ENCODE measurements around the gene AJM1. TPM values are rescaled to one million over a fixed set of nuclear protein-coding genes. Genes with fewer than 3 reads are reported as not detected.

The AJM1 gene
- total RNA-seq, 1 donor from 2014 or later = 5.9 TPM

- Histone ChIP-seq H3K4me3 (peak overlapping the region; percentile 85 to 98), H3K36me3 (no peaks in the 10 kb centered on the region), H3K4me1 (peaks cover 8 to 21% of the 10 kb centered on the region in 2 donors), H3K27me3 (peaks cover 19% of the 10 kb centered on the region), H3K9me3 (no peaks in the 10 kb centered on the region), H3K27ac (peak overlapping the region; percentile 93 to 95)
- intact Hi-C loops (cut with DNase I) = loop anchor here (1.0 to 5.0 kb wide), 7 partner anchors 16 to 179 kb away; partner anchors contain the start of genes ABCA2, C8G, EDF1 and FBXW5
- TF ChIP-seq CTCF (IDR thresholded peaks at IDR 0.05) = no peak
- DNase-seq (ENCODE audit: low spot score in 2 of 2) = no peak
Measured at GRCh38 chr9:136849960-136850865, 7.9 kb downstream of the AJM1 start.

GRCh38 chr9:136850866-136851775 is 8.8 kb downstream of the AJM1 start:
- Histone ChIP-seq H3K4me3 (no peak overlapping the region), H3K4me1 (peaks cover 8 to 21% of the 10 kb centered on the region in 2 donors), H3K9me3 (no peaks in the 10 kb centered on the region), H3K27me3 (peaks cover 11% of the 10 kb centered on the region), H3K27ac (no peak overlapping the region), H3K36me3 (no peaks in the 10 kb centered on the region)
- no peak for DNase-seq (ENCODE audit: low spot score in 2 of 2)
- intact Hi-C loops (cut with DNase I) = no loop called here
- no peak for TF ChIP-seq CTCF (IDR thresholded peaks at IDR 0.05)

GRCh38 chr9:136851941-136852663 is 9.8 kb downstream of the AJM1 start, which contains the start of gene MAMDC4:
MAMDC4 (plus strand) TSS chr9:136852346; CDS start chr9:136852417, 71 bp downstream.
- TF ChIP-seq CTCF (IDR thresholded peaks at IDR 0.05) = no peak
- DNase-seq (ENCODE audit: low spot score in 2 of 2) = no peak
- Histone ChIP-seq H3K27me3 (peaks cover 3% of the 10 kb centered on the region), H3K36me3 (no peaks in the 10 kb centered on the region), H3K9me3 (no peaks in the 10 kb centered on the region), H3K27ac (no peak within 1 kb of the TSS), H3K4me1 (peaks cover 8 to 16% of the 10 kb centered on the region in 2 donors), H3K4me3 (no peak within 1 kb of the TSS)
- intact Hi-C loops (cut with DNase I) = no loop called here

- intact Hi-C loops (cut with DNase I) = no loop called here
- no peak for DNase-seq (ENCODE audit: low spot score in 2 of 2)
Measured at GRCh38 chr9:136852664-136853595, 10.7 kb downstream of the AJM1 start.

More at GRCh38 chr9:136852664-136853595, 10.7 kb downstream of the AJM1 start:
- TF ChIP-seq CTCF (IDR thresholded peaks at IDR 0.05) = no peak
- no peaks in the 10 kb centered on the region for H3K9me3 ChIP-seq
- H3K27me3 ChIP-seq = no peaks in the 10 kb centered on the region
- H3K36me3 ChIP-seq = no peaks in the 10 kb centered on the region
- H3K4me3 ChIP-seq = no peak overlapping the region
- peaks cover 8 to 11% of the 10 kb centered on the region in 2 donors for H3K4me1 ChIP-seq
- H3K27ac ChIP-seq = no peak overlapping the region

All from ascending aorta (tissue), 2 donors.